ENCODE results near the gene FGF1. TPM values are rescaled to one million over a fixed set of nuclear protein-coding genes. Genes with fewer than 3 reads are reported as not detected.

Gene FGF1
- total RNA-seq, 1 experiment from 2014 or later: 3.2 TPM

DNA sequence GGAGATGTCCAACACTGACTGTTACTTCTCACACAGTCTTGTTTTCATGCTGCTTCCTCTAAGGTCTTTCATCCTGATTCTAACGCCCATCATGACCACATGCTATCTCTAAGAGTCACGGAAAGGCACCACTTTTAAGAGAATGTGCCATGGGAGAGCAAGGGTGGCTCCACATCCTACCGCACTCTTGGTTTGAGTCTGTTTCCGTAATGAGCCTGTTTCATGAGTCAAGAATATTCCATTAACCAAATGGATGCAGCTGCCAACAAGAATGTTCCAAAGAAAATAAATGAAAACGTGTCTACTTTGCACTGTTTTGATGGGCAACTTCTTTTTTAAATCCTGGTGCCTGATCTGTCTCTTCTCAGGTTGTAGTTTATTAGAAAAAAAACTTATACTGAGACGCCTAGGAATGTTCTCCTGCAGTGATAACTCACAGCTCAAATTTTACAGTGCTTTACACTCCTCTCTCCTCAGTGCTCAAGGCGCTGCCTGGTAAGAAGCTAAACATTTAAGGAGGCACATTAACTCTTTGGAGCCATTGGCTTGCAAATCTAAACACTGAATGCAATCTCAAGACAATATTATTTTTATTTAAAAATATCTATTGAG lies 124.3 kb downstream of the FGF1 start:
- no peak overlapping the region for H3K4me3 Mint-ChIP-seq
- Histone ChIP-seq H3K18ac (ENCODE audit: insufficient read length, low read depth, low read length) (no peak overlapping the region), H3K4me1 (ENCODE audit: insufficient read depth, low read length) (no peaks in the 10 kb centered on the region; the same call in 1 of the 2 replicates), H4K8ac (replicated peaks; ENCODE audit: insufficient read length, low read depth, low read length) (no peak overlapping the region), H2BK120ac (ENCODE audit: low read depth, low read length, poor library complexity, severe bottlenecking) (no peak overlapping the region), H2BK15ac (ENCODE audit: low read depth, low read length) (no peak overlapping the region), H2BK12ac (ENCODE audit: insufficient read length, low read depth, low read length) (no peak overlapping the region), H3K23me2 (ENCODE audit: insufficient read length, low read depth, low read length, poor library complexity, severe bottlenecking) (no peaks in the 10 kb centered on the region), H2BK20ac (ENCODE audit: low read depth, low read length, poor library complexity, severe bottlenecking) (no peak overlapping the region), H3K79me2 (ENCODE audit: insufficient read depth, low read length) (no peaks in the 10 kb centered on the region), H4K20me1 (ENCODE audit: control insufficient read depth, insufficient read depth, insufficient read length) (no peaks in the 10 kb centered on the region), H3K4me2 (ENCODE audit: insufficient read depth, insufficient read length, low read length) (no peak overlapping the region), H3K56ac (ENCODE audit: insufficient read length, low read depth, low read length) (no peak overlapping the region), H3K4ac (ENCODE audit: low read depth, low read length) (no peak overlapping the region), H3K9ac (ENCODE audit: extremely low read depth, insufficient read length, low read length) (no peak overlapping the region), H3K79me1 (ENCODE audit: insufficient read depth, low read depth, low read length, poor library complexity, severe bottlenecking) (no peaks in the 10 kb centered on the region), H2BK5ac (ENCODE audit: insufficient read length, low read length) (no peak overlapping the region), H2AFZ (ENCODE audit: low read length) (no peak overlapping the region), H3K14ac (ENCODE audit: insufficient read depth, low read length) (no peak overlapping the region), H3T11ph (ENCODE audit: low read length) (no peak overlapping the region), H3K9me3 (ENCODE audit: control insufficient read depth, low read depth, low read length) (no peaks in the 10 kb centered on the region), H2AK5ac (ENCODE audit: insufficient read length, low read length) (no peak overlapping the region), H4K5ac (ENCODE audit: insufficient read length, low read depth, low read length) (no peak overlapping the region), H4K91ac (ENCODE audit: insufficient read length, low read depth, low read length) (no peak overlapping the region), H3K23ac (ENCODE audit: insufficient read length, low read depth, low read length) (no peak overlapping the region), H3K27me3 (ENCODE audit: insufficient read depth, low read length) (no peaks in the 10 kb centered on the region; the same call in 1 of the 2 replicates), H3K27ac (ENCODE audit: insufficient read length, low read depth, low read length) (no peak overlapping the region)
- 0 out of 7 replicates have a peak overlapping the region, but pooled peaks of 1 of the 3 experiments have one; percentile 8 for H3K27ac Mint-ChIP-seq
- H3K36me3 Mint-ChIP-seq (ENCODE audit: insufficient read depth in 1 of 3, low read depth in 3 of 3): peaks cover 0 to 1% (median 0%) of the 10 kb centered on the region in 3 experiments; a peak in 3 of 7 replicates
- no peaks in the 10 kb centered on the region for H3K9me3 Mint-ChIP-seq
- no CpG with 5 or more reads among the region's 7 CpGs for WGBS (ENCODE audit: extremely low coverage, insufficient read length, low lambda C conversion rate)
- DNase-seq: no peak
- H3K27me3 Mint-ChIP-seq (ENCODE audit: low read depth): no peaks in the 10 kb centered on the region; the same call in 1 of the 2 replicates
- no peaks in the 10 kb centered on the region for H3K4me1 Mint-ChIP-seq
- TF ChIP-seq, protein P1, sequence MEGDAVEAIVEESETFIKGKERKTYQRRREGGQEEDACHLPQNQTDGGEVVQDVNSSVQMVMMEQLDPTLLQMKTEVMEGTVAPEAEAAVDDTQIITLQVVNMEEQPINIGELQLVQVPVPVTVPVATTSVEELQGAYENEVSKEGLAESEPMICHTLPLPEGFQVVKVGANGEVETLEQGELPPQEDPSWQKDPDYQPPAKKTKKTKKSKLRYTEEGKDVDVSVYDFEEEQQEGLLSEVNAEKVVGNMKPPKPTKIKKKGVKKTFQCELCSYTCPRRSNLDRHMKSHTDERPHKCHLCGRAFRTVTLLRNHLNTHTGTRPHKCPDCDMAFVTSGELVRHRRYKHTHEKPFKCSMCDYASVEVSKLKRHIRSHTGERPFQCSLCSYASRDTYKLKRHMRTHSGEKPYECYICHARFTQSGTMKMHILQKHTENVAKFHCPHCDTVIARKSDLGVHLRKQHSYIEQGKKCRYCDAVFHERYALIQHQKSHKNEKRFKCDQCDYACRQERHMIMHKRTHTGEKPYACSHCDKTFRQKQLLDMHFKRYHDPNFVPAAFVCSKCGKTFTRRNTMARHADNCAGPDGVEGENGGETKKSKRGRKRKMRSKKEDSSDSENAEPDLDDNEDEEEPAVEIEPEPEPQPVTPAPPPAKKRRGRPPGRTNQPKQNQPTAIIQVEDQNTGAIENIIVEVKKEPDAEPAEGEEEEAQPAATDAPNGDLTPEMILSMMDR (conservative IDR thresholded peaks at IDR 0.05): no peak
